ENCODE results near the gene KHK.

Gene KHK

GRCh38 chr2:27135478-27135955 is 48.9 kb downstream of the KHK start:
- Histone ChIP-seq H3K27me3 (ENCODE audit: insufficient read depth, insufficient read length) (no peaks in the 10 kb centered on the region), H3K9ac (ENCODE audit: insufficient read length, low read depth) (no peak overlapping the region), H3K36me3 (ENCODE audit: insufficient read depth, insufficient read length, low read length) (peaks cover 31% of the 10 kb centered on the region), H3K9me3 (ENCODE audit: insufficient read depth, low read length) (no peaks in the 10 kb centered on the region), H3K4me3 (ENCODE audit: insufficient read length, low read depth) (no peak overlapping the region), H3K4me1 (ENCODE audit: insufficient read depth, insufficient read length) (peaks cover 8% of the 10 kb centered on the region)
- TF ChIP-seq SUZ12 (IDR thresholded peaks at IDR 0.05; ENCODE audit: extremely low read depth, insufficient read depth, insufficient read length) (no peak), ZNF274 (IDR thresholded peaks at IDR 0.05; ENCODE audit: low read depth, low read length) (no peak), YY1 (IDR thresholded peaks at IDR 0.05; ENCODE audit: insufficient read depth, insufficient read length) (no peak)
- no peak for DNase-seq (ENCODE audit: low read depth, low spot score)

- Histone ChIP-seq H3K36me3 (ENCODE audit: insufficient read depth, insufficient read length, low read length) (peaks cover 18% of the 10 kb centered on the region), H3K9ac (ENCODE audit: insufficient read length, low read depth) (no peak overlapping the region), H3K27me3 (ENCODE audit: insufficient read depth, insufficient read length) (no peaks in the 10 kb centered on the region), H3K9me3 (ENCODE audit: insufficient read depth, low read length) (no peaks in the 10 kb centered on the region), H3K4me1 (ENCODE audit: insufficient read depth, insufficient read length) (peaks cover 8% of the 10 kb centered on the region), H3K4me3 (ENCODE audit: insufficient read length, low read depth) (no peak overlapping the region)
- no peak for DNase-seq (ENCODE audit: low read depth, low spot score)
- no peak for TF ChIP-seq SUZ12 (IDR thresholded peaks at IDR 0.05; ENCODE audit: extremely low read depth, insufficient read depth, insufficient read length)
- TF ChIP-seq YY1 (IDR thresholded peaks at IDR 0.05; ENCODE audit: insufficient read depth, insufficient read length), result no peak
- no peak for TF ChIP-seq ZNF274 (IDR thresholded peaks at IDR 0.05; ENCODE audit: low read depth, low read length)
Observed at GRCh38 chr2:27136751-27137150, 50.2 kb downstream of the KHK start.

GRCh38 chr2:27137322-27137935 is 50.9 kb downstream of the KHK start:
- Histone ChIP-seq H3K4me3 (ENCODE audit: insufficient read length, low read depth) (no peak overlapping the region), H3K9ac (ENCODE audit: insufficient read length, low read depth) (no peak overlapping the region), H3K4me1 (ENCODE audit: insufficient read depth, insufficient read length) (peaks cover 8% of the 10 kb centered on the region), H3K36me3 (ENCODE audit: insufficient read depth, insufficient read length, low read length) (peaks cover 12% of the 10 kb centered on the region), H3K9me3 (ENCODE audit: insufficient read depth, low read length) (no peaks in the 10 kb centered on the region), H3K27me3 (ENCODE audit: insufficient read depth, insufficient read length) (no peaks in the 10 kb centered on the region)
- no peak for DNase-seq (ENCODE audit: low read depth, low spot score)
- TF ChIP-seq ZNF274 (IDR thresholded peaks at IDR 0.05; ENCODE audit: low read depth, low read length), result no peak

- Histone ChIP-seq H3K4me3 (ENCODE audit: insufficient read length, low read depth) (no peak overlapping the region), H3K9me3 (ENCODE audit: insufficient read depth, low read length) (no peaks in the 10 kb centered on the region), H3K4me1 (ENCODE audit: insufficient read depth, insufficient read length) (peaks cover 7% of the 10 kb centered on the region), H3K9ac (ENCODE audit: insufficient read length, low read depth) (no peak overlapping the region), H3K27me3 (ENCODE audit: insufficient read depth, insufficient read length) (no peaks in the 10 kb centered on the region), H3K36me3 (ENCODE audit: insufficient read depth, insufficient read length, low read length) (peaks cover 5% of the 10 kb centered on the region)
- no peak for DNase-seq (ENCODE audit: low read depth, low spot score)
- TF ChIP-seq SUZ12 (IDR thresholded peaks at IDR 0.05; ENCODE audit: extremely low read depth, insufficient read depth, insufficient read length) (no peak), YY1 (IDR thresholded peaks at IDR 0.05; ENCODE audit: insufficient read depth, insufficient read length) (no peak), ZNF274 (IDR thresholded peaks at IDR 0.05; ENCODE audit: low read depth, low read length) (no peak)
Observed at GRCh38 chr2:27138111-27138510, 51.5 kb downstream of the KHK start.

- Histone ChIP-seq H3K9ac (ENCODE audit: insufficient read length, low read depth) (no peak within 1 kb of the TSS), H3K4me1 (ENCODE audit: insufficient read depth, insufficient read length) (peaks cover 2% of the 10 kb centered on the region), H3K4me3 (ENCODE audit: insufficient read length, low read depth) (no peak within 1 kb of the TSS), H3K36me3 (ENCODE audit: insufficient read depth, insufficient read length, low read length) (no peaks in the 10 kb centered on the region), H3K9me3 (ENCODE audit: insufficient read depth, low read length) (no peaks in the 10 kb centered on the region), H3K27me3 (ENCODE audit: insufficient read depth, insufficient read length) (no peaks in the 10 kb centered on the region)
- TF ChIP-seq SUZ12 (IDR thresholded peaks at IDR 0.05; ENCODE audit: extremely low read depth, insufficient read depth, insufficient read length), result no peak
- TF ChIP-seq YY1 (IDR thresholded peaks at IDR 0.05; ENCODE audit: insufficient read depth, insufficient read length), result no peak
- TF ChIP-seq ZNF274 (IDR thresholded peaks at IDR 0.05; ENCODE audit: low read depth, low read length), result no peak
- DNase-seq (ENCODE audit: low read depth, low spot score), result no peak
Observed at GRCh38 chr2:27139310-27139709, 52.7 kb downstream of the KHK start, which contains the start of gene PRR30. Gene PRR30, minus strand, starts transcription at chr2:27139410. Its CDS starts 1,081 bp downstream, at chr2:27138329.

GRCh38 chr2:27143285-27143684 is 56.7 kb downstream of the KHK start:
- no peaks in the 10 kb centered on the region for H3K4me1 ChIP-seq (ENCODE audit: insufficient read depth, insufficient read length)
- TF ChIP-seq YY1 (IDR thresholded peaks at IDR 0.05; ENCODE audit: insufficient read depth, insufficient read length) (no peak), SUZ12 (IDR thresholded peaks at IDR 0.05; ENCODE audit: extremely low read depth, insufficient read depth, insufficient read length) (no peak), ZNF274 (IDR thresholded peaks at IDR 0.05; ENCODE audit: low read depth, low read length) (no peak)
- no peaks in the 10 kb centered on the region for H3K9me3 ChIP-seq (ENCODE audit: insufficient read depth, low read length)
- H3K9ac ChIP-seq (ENCODE audit: insufficient read length, low read depth), result no peak overlapping the region
- no peak overlapping the region for H3K4me3 ChIP-seq (ENCODE audit: insufficient read length, low read depth)
- DNase-seq (ENCODE audit: low read depth, low spot score), result no peak
- H3K36me3 ChIP-seq (ENCODE audit: insufficient read depth, insufficient read length, low read length), result no peaks in the 10 kb centered on the region
- H3K27me3 ChIP-seq (ENCODE audit: insufficient read depth, insufficient read length), result no peaks in the 10 kb centered on the region

GRCh38 chr2:27145682-27146081 is 59.1 kb downstream of the KHK start:
- no peak for TF ChIP-seq SUZ12 (IDR thresholded peaks at IDR 0.05; ENCODE audit: extremely low read depth, insufficient read depth, insufficient read length)
- H3K4me1 ChIP-seq (ENCODE audit: insufficient read depth, insufficient read length), result peaks cover 2% of the 10 kb centered on the region
- H3K4me3 ChIP-seq (ENCODE audit: insufficient read length, low read depth), result no peak overlapping the region
- DNase-seq (ENCODE audit: low read depth, low spot score), result no peak
- no peaks in the 10 kb centered on the region for H3K9me3 ChIP-seq (ENCODE audit: insufficient read depth, low read length)
- no peak overlapping the region for H3K9ac ChIP-seq (ENCODE audit: insufficient read length, low read depth)
- H3K27me3 ChIP-seq (ENCODE audit: insufficient read depth, insufficient read length), result no peaks in the 10 kb centered on the region
- no peaks in the 10 kb centered on the region for H3K36me3 ChIP-seq (ENCODE audit: insufficient read depth, insufficient read length, low read length)
